Breast epithelium (tissue), 4 donors: ENCODE data around the gene SMIM3. TPM values are rescaled to one million over a fixed set of nuclear protein-coding genes. Genes with fewer than 3 reads are reported as not detected.
"Not testable (repeated sequence)": the region's sequence is repeated elsewhere in the genome, so short reads cannot be mapped to it uniquely, and the experiment has no call there.

Experiments
- DNase-seq, 2 donors: peaks; one replicate each; pipeline ENCODE4 v3.0.0-alpha.2; 2019; ENCODE audit warnings: low spot score in 2 of 2
- H3K27ac ChIP-seq, 2 donors: fragments of 200-600 bp; sonication (generic) in 1 of 2; one replicate each; pipeline ENCODE4 v1.5.1; 2016 to 2019; ENCODE audit warnings: mild to moderate bottlenecking in 1 of 2
- H3K27me3 ChIP-seq, 2 donors: fragments of 200-600 bp; sonication (generic) in 1 of 2; one replicate each; pipeline versions ENCODE4 v1.5.1 to v1.6.0; 2017 to 2019; ENCODE audit warnings: control low read depth in 1 of 2, mild to moderate bottlenecking in 1 of 2
- H3K36me3 ChIP-seq: fragments of 200-600 bp; one replicate; pipeline ENCODE4 v1.5.1; 2019
- H3K4me1 ChIP-seq, 2 donors: fragments of 200-600 bp; sonication (generic); one replicate each; pipeline ENCODE4 v1.5.1; 2016 to 2019; ENCODE audit warnings: control low read depth in 1 of 2
- H3K4me3 ChIP-seq, 3 donors: fragments of 200-600 bp; sonication (generic); 1 replicate in 2 of 3; 2 replicates in 1 of 3; pipeline ENCODE4 v1.5.1; 2016 to 2019; ENCODE audit warnings: mild to moderate bottlenecking in 3 of 3, moderate library complexity in 2 of 3
- H3K9me3 ChIP-seq, 2 donors: fragments of 200-600 bp; sonication (generic) in 1 of 2; one replicate each; pipeline ENCODE4 v1.5.1; 2016 to 2019; ENCODE audit warnings: control low read depth in 1 of 2
- CTCF ChIP-seq, 3 donors: fragments of 450-650 bp; IDR thresholded peaks; one replicate each; pipeline ENCODE4 v1.5.1; 2016 to 2017; ENCODE audit warnings: antibody characterized with exemption in 3 of 3, mild to moderate bottlenecking in 3 of 3, moderate library complexity in 3 of 3
- POLR2A ChIP-seq: fragments of 450-650 bp; IDR thresholded peaks from one replicate; pipeline ENCODE4 v1.6.1; 2016; ENCODE audit warnings: antibody characterized with exemption, mild to moderate bottlenecking, moderate library complexity
- POLR2AphosphoS5 ChIP-seq, 3 donors: sonication (generic); formaldehyde crosslinking; IDR thresholded peaks; one replicate each; pipeline ENCODE4 v1.6.1; 2017; ENCODE audit warnings: antibody characterized with exemption in 3 of 3
- intact Hi-C: fragments of 100-400 bp; cut with DNase I; formaldehyde crosslinking; loops from one replicate; pipeline ENCODE4 v1.15.1; 2023; ENCODE audit warnings: low total_unique reads
- total RNA-seq, 3 donors: library from RNA; depleted of rRNA; stranded (reverse); fragments of >200 nt; gene quantifications; one replicate each; pipeline ENCODE4 v1.1.0, GENCODE V29; 2016

The SMIM3 gene
- total RNA-seq, 3 donors from 2014 or later = 47.9 to 191 (median 81.0) TPM

GRCh38 chr5:150738862-150739261, 39.7 kb upstream of the SMIM3 start:
- no peak for DNase-seq
- H3K36me3 ChIP-seq = no peaks in the 10 kb centered on the region

GRCh38 chr5:150740992-150741391, 37.6 kb upstream of the SMIM3 start:
- no peaks in the 10 kb centered on the region for H3K36me3 ChIP-seq
- DNase-seq = no peak
- no peak overlapping the region for H3K27ac ChIP-seq
- no peaks in the 10 kb centered on the region for H3K27me3 ChIP-seq
- no peaks in the 10 kb centered on the region for H3K4me1 ChIP-seq
- intact Hi-C loops = no loop called here
- H3K9me3 ChIP-seq = peaks cover 0 to 9% of the 10 kb centered on the region in 2 donors
- H3K4me3 ChIP-seq = no peak overlapping the region
- TF ChIP-seq POLR2A = no peak

More at GRCh38 chr5:150738862-150739261, 39.7 kb upstream of the SMIM3 start:
- Histone ChIP-seq H3K9me3 (peaks cover 0 to 10% of the 10 kb centered on the region in 2 donors), H3K27ac (no peak overlapping the region), H3K4me1 (no peaks in the 10 kb centered on the region), H3K27me3 (no peaks in the 10 kb centered on the region), H3K4me3 (no peak overlapping the region)
- TF ChIP-seq POLR2A (no peak), CTCF (IDR thresholded peaks at IDR 0.05) (no peak), POLR2AphosphoS5 (IDR thresholded peaks at IDR 0.05) (no peak)
- intact Hi-C loops = no loop called here

GRCh38 chr5:150742455-150743141, 36.0 kb upstream of the SMIM3 start:
- H3K4me1 ChIP-seq, intact Hi-C loops, H3K27me3 ChIP-seq, H3K27ac ChIP-seq, DNase-seq, H3K36me3 ChIP-seq, H3K4me3 ChIP-seq, H3K9me3 ChIP-seq: not testable (repeated sequence)

GRCh38 chr5:150743142-150743488, 35.4 kb upstream of the SMIM3 start:
- H3K36me3 ChIP-seq, H3K27me3 ChIP-seq, intact Hi-C loops, H3K4me1 ChIP-seq, DNase-seq, H3K27ac ChIP-seq, H3K9me3 ChIP-seq, H3K4me3 ChIP-seq: not testable (repeated sequence)

GRCh38 chr5:150750469-150750868, 28.1 kb upstream of the SMIM3 start:
- intact Hi-C loops = no loop called here
- Histone ChIP-seq H3K4me1 (no peaks in the 10 kb centered on the region), H3K36me3 (peaks cover 4% of the 10 kb centered on the region), H3K4me3 (no peak overlapping the region), H3K27ac (no peak overlapping the region), H3K27me3 (no peaks in the 10 kb centered on the region), H3K9me3 (no peaks in the 10 kb centered on the region)
- no peak for DNase-seq
- no peak for TF ChIP-seq POLR2A
- TF ChIP-seq POLR2AphosphoS5 (IDR thresholded peaks at IDR 0.05) = no peak
- TF ChIP-seq CTCF (IDR thresholded peaks at IDR 0.05) = no peak

GRCh38 chr5:150751096-150751891, 27.3 kb upstream of the SMIM3 start:
- Histone ChIP-seq H3K4me1 (no peaks in the 10 kb centered on the region), H3K4me3 (no peak overlapping the region), H3K36me3 (peaks cover 4% of the 10 kb centered on the region), H3K27me3 (no peaks in the 10 kb centered on the region), H3K9me3 (no peaks in the 10 kb centered on the region), H3K27ac (no peak overlapping the region)
- intact Hi-C loops = no loop called here
- DNase-seq = no peak
- TF ChIP-seq POLR2AphosphoS5 (IDR thresholded peaks at IDR 0.05) (no peak), POLR2A (no peak), CTCF (IDR thresholded peaks at IDR 0.05) (no peak)
